ENCODE results near the gene VTI1B.
"Not testable (repeated sequence)": the region's sequence is repeated elsewhere in the genome, so short reads cannot be mapped to it uniquely, and the experiment has no call there.

The VTI1B gene

DNA sequence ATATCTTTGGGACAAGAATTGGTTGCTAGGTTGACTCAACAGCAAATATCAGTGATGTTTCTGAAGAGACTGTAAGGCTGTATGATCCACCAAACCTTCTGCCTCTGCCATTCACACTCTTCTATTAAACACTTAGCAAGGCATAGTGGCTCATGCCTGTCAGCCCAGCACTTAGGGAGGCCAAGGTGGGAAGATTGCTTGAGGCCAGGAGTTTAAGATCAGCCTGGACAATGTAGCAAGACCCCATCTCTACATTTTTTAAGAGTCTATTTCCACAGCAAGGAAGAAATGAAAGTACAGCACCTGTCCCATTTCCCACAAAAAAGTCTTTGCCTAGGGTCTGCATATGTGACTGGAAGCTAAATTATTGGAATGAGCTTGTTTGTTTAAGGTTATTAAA lies 46.9 kb downstream of the VTI1B start:
- no peak for DNase-seq (ENCODE audit: low read depth)

DNA sequence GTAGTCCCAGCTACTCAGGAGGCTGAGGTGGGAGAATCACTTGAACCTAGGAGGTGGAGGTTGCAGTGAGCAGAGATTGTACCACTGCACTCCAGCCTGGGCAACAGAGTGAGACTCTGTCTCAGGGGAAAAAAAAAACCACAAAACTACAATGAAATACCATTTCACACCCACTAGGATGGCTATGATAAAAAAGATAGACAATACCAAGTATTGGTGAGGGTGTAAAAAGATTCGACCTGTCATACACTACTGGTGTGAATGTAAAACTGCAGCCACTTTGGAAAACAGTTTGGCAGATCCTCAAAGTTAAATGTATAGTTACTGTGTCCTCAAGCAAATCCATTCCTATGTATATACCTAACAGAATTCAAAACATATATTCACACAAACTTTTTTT lies 48.3 kb downstream of the VTI1B start:
- DNase-seq (ENCODE audit: low read depth) = not testable (repeated sequence)

DNA sequence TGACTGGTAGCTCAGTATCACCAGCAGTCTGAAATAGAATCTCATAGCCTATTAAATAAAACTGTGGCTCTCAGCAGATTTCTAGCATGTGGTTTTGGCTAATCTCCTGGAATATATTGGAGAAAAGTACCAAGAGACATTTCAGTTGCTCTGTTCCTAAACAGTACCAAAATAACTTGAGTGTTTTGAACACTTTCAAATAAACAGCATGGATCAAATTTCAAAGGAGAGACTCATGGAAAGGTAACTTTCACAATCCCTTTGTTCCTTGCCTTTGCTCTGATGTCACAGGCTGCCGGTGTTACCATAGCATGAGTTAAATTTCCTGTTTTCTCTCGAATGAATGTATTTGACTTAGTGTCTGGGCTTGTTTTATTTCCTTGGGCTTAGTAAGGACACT lies 51.3 kb downstream of the VTI1B start:
- DNase-seq (ENCODE audit: low read depth) = peak; percentile 51

DNA sequence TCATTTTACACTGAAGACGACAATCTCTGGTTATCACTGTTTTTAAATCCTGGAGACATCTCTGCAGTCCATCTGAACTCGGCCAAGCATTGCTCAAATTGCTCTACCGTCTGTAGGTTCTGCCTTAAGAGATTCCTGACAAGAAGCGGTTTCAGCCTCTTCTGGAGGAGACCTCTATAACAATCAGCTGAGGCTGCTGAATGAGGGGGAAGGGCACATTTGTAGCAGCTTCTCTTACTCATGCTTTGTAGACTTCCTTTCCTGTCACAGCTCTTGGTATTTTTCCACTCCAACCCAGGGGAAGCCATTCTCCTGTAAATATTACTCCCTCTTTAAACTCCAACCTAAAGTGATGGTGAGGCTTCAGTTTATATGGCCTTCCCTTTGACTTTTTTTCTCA lies 51.8 kb downstream of the VTI1B start:
- peak; percentile 91 for DNase-seq (ENCODE audit: low read depth)

DNA sequence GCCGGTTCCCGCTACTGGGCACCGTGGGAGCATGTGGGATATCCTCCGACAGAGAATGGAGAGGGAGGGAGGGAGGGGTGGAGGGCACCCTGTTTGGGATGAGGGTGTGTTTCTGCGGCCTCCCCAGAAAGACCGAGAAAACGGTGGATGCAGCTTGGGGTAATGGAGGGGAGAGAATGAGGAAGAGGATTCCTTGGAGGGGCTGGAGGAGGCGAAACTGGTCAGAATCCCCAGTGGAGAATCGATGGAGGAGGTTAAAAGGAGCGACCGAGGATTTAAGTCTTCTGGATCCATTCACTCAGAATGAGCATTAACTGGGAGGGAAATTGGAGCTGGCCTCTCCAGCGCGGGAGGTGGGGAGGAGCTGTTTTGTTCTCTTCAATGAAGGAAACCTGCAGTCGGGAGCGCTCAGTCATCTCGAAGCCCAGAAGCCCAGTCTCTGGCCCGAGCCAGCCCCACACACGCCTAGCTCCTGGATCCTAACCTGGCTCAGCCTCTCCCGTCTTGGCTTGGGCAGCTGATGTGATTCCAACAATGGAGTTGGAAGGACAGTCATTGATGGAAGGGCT lies 54.1 kb downstream of the VTI1B start:
- peak; percentile 29 for DNase-seq (ENCODE audit: low read depth)

- DNase-seq (ENCODE audit: low read depth) = peak; percentile 97
Measured at GRCh38 chr14:67619446-67620216, 54.8 kb downstream of the VTI1B start, which contains the start of gene ARG2. Gene ARG2 (plus strand): TSS chr14:67619920. CDS start chr14:67619978, 58 bp downstream.

- peak; percentile 88 for DNase-seq (ENCODE audit: low read depth)
Measured at GRCh38 chr14:67618617-67619063, 55.8 kb downstream of the VTI1B start.

- DNase-seq (ENCODE audit: low read depth) = peak; percentile 24
Measured at GRCh38 chr14:67610491-67610890, 63.9 kb downstream of the VTI1B start.

DNA sequence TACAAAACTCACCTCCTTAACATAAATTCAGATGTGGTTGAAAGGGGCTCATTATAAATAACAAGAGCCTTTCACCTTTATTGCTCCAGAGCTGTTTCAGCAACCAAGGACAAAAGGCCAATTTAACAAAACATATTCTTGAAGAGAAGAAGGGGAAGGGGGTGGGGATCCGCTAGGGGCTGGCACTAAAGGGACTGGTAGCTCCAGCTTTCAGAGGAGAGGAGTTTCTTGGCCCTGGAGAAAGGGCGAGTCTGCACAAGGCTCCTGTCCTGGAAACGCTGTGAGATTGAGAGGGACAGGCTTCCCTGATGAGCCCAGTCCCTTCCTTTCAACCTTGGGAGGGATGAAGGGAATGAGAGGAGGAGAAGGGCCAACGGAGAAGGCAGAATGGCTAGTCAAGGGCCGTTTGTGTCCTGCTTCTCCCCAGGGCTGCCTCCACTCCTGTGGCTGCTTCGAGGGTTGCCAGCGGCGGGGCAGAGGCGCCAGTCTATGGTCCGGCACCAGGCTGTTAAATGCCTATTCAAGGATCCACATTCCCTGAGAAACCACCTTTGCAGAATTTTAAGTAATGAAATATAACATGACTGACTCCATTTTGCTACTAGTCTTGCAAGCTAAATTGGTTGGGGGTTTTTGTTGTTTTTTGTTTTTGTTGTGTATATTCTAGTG lies 64.7 kb downstream of the VTI1B start:
- no peak for DNase-seq (ENCODE audit: low read depth)

DNA sequence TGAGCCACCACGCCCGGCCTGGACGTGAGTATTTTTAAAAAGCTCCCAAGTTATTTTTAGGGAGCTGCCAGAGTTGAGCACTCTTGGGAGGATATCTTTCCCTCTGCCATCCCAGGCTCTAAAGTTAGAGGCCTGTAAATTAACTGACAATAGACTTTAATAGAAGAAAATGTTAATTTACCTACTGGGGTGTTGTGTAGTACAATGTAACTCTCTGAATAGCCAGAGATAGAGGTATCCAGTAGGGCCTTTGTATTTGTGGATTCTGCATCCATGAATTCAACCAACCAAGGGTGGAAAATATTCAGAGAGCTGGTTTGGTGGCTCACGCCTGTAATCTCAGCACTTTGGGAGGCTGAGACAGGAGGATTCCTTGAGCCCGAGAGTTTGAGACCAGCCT lies 66.8 kb downstream of the VTI1B start:
- no peak for DNase-seq (ENCODE audit: low read depth)

DNA sequence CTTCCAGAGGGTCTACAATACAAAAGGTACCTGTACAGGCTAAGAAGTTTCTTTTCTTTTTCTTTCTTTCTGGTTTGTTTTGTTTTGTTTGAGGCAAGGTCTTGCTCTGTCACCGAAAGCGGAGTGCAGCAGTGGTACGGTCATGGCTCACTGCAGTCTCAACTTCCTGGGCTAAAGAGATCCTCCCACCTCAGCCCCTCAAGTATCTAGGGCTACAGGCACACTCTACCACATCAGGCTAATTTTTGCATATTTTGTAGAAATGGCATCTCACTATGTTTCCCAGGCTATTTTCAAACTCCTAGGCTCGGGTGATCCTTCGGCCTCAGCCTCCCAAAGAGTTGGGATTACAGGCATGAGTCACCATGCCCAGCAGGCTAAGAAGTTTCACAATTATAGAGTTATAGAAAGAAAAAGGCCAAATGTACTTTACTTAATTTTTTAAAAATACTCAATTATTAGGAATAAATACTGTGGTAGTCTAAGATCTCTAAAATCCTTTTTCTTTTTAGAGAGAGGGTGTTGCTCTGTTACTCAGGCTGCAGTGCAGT lies 71.4 kb downstream of the VTI1B start:
- peak; percentile 17 for DNase-seq (ENCODE audit: low read depth)

GRCh38 chr14:67602076-67602475 lies 72.4 kb downstream of the VTI1B start:
- DNase-seq (ENCODE audit: low read depth) = no peak

GRCh38 chr14:67600562-67600974 lies 73.9 kb downstream of the VTI1B start:
- not testable (repeated sequence) for DNase-seq (ENCODE audit: low read depth)

- DNase-seq (ENCODE audit: low read depth) = peak; percentile 90
Measured at GRCh38 chr14:67599698-67600561, 74.5 kb downstream of the VTI1B start, which contains the start of gene PIGH. Gene PIGH (minus strand): TSS chr14:67600268. CDS start chr14:67600203, 65 bp downstream.
